Measurements from ENCODE around the gene NSUN6. TPM values are rescaled to one million over a fixed set of nuclear protein-coding genes. Genes with fewer than 3 reads are reported as not detected.

Gene NSUN6, protein sequence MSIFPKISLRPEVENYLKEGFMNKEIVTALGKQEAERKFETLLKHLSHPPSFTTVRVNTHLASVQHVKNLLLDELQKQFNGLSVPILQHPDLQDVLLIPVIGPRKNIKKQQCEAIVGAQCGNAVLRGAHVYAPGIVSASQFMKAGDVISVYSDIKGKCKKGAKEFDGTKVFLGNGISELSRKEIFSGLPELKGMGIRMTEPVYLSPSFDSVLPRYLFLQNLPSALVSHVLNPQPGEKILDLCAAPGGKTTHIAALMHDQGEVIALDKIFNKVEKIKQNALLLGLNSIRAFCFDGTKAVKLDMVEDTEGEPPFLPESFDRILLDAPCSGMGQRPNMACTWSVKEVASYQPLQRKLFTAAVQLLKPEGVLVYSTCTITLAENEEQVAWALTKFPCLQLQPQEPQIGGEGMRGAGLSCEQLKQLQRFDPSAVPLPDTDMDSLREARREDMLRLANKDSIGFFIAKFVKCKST
- total RNA-seq, result 4.7 and 6.8 TPM in 2 replicates

DNA sequence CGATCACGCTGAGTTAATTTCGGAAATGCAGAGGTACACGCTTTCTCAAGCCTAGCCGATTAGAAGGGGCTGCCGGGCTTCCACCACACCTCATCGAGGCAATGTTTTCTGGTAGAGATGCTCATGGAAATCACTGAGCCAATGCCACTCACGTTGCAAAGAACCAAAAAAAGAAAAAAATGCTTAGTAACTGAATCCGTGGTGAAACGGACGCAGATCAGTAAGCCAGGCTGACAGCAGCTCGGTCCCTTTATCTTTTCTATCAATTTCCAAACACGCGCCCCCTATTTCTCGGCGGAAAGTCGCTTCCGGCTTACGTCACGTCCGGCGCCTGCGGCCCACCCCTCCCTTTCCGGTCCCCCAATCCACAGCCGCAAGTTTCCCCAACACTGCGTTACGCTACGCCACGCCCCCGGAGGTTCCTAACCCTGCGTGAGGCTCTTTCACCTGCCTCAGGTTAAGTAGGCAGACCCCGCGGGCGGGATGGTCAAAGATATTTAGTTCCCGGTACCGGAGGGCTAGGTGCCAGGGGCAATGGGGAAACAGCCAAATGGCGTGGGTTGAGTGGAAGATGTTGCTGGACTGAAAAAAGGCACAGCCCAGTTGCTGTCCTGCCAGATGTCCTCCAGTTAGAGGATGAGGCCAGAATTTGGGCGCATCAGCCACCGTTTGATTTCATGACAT is at the start of gene NSUN6:
NSUN6 (minus strand) TSS at position 264 of the 684 bp plus-strand sequence. CDS start 384 bp downstream, outside the sequence.
- TF ChIP-seq, protein P1, sequence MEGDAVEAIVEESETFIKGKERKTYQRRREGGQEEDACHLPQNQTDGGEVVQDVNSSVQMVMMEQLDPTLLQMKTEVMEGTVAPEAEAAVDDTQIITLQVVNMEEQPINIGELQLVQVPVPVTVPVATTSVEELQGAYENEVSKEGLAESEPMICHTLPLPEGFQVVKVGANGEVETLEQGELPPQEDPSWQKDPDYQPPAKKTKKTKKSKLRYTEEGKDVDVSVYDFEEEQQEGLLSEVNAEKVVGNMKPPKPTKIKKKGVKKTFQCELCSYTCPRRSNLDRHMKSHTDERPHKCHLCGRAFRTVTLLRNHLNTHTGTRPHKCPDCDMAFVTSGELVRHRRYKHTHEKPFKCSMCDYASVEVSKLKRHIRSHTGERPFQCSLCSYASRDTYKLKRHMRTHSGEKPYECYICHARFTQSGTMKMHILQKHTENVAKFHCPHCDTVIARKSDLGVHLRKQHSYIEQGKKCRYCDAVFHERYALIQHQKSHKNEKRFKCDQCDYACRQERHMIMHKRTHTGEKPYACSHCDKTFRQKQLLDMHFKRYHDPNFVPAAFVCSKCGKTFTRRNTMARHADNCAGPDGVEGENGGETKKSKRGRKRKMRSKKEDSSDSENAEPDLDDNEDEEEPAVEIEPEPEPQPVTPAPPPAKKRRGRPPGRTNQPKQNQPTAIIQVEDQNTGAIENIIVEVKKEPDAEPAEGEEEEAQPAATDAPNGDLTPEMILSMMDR (IDR thresholded peaks at IDR 0.05; ENCODE audit: extremely low read depth, low read depth, low read length), result no peak
- Histone ChIP-seq H2AFZ (ENCODE audit: low read length) (peak within 1 kb of the TSS; percentile 92), H3K79me2 (ENCODE audit: insufficient read depth, low read length) (peaks cover 23% of the 10 kb centered on the region), H4K20me1 (ENCODE audit: insufficient read depth, low read length) (no peaks in the 10 kb centered on the region), H3K4me1 (ENCODE audit: insufficient read depth, low read length) (peaks cover 13% of the 10 kb centered on the region), H3K9me3 (ENCODE audit: low read depth, low read length) (no peaks in the 10 kb centered on the region), H3K36me3 (ENCODE audit: insufficient read depth, low read length) (no peaks in the 10 kb centered on the region), H3K4me3 (ENCODE audit: insufficient read depth, low read length) (peak within 1 kb of the TSS; percentile 84), H3K4me2 (ENCODE audit: insufficient read depth, low read length) (peak within 1 kb of the TSS; percentile 95), H3K27ac (ENCODE audit: low read depth, low read length) (peak within 1 kb of the TSS; percentile 80), H3K27me3 (ENCODE audit: insufficient read depth, low read length) (no peaks in the 10 kb centered on the region)
- peak; percentile 84 for DNase-seq (ENCODE audit: insufficient read length, low spot score, missing footprints)

DNA sequence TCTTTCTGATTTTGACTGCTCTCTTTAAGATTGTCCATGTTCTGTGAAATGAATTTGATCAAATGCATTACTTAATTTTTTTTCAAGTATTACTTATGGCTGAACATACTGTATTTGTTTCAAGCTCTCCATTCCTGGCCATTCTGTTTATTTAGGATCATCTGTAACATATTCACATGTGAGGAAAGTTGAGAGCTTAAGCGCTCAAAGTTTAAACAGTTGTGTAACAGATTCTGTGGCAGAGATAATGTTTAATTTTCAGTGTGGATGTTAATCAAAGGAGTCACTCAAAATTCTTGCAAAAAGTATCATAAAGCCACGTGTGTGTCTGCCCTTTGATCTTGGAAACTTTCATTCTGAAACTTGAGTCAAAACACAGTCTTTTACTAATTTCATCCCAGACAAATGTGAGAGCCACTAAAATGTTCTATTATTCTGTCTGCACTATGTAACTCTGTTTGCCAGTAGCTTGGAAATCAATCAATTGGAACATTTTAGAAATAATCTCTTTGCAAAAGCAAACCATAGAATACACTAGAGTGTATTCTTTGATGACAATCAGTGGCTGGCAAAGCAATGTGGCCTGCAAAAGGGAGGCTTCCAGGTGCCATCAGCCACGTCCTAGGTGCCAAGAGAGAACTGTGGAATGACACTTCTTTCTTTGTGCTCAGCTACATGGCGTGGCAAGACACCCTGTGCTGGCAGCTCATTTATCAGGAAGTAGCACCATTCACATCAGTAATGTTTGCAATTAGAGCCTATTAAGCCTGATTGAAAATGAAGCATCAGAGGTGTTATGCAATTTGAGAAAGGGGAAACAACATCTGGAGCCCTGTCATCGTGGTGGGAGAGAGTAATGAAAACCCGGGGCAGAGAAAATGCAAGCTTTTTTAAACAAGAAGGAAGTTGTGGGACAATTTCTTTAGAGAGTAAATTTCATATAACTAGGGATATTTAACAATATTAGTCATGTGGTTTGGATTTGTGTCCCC is 48.8 kb upstream of the NSUN6 start:
- Histone ChIP-seq H3K27me3 (ENCODE audit: insufficient read depth, low read length) (no peaks in the 10 kb centered on the region), H3K4me1 (ENCODE audit: insufficient read depth, low read length) (no peaks in the 10 kb centered on the region), H3K9me3 (ENCODE audit: low read depth, low read length) (peaks cover 3% of the 10 kb centered on the region), H3K27ac (ENCODE audit: low read depth, low read length) (no peak overlapping the region), H3K4me3 (ENCODE audit: insufficient read depth, low read length) (no peak overlapping the region), H3K79me2 (ENCODE audit: insufficient read depth, low read length) (no peaks in the 10 kb centered on the region), H3K4me2 (ENCODE audit: insufficient read depth, low read length) (no peak overlapping the region), H4K20me1 (ENCODE audit: insufficient read depth, low read length) (no peaks in the 10 kb centered on the region), H3K36me3 (ENCODE audit: insufficient read depth, low read length) (no peaks in the 10 kb centered on the region), H2AFZ (ENCODE audit: low read length) (no peak overlapping the region)
- TF ChIP-seq, protein P1 (IDR thresholded peaks at IDR 0.05; ENCODE audit: extremely low read depth, low read depth, low read length), result no peak
- DNase-seq (ENCODE audit: insufficient read length, low spot score, missing footprints), result no peak

DNA sequence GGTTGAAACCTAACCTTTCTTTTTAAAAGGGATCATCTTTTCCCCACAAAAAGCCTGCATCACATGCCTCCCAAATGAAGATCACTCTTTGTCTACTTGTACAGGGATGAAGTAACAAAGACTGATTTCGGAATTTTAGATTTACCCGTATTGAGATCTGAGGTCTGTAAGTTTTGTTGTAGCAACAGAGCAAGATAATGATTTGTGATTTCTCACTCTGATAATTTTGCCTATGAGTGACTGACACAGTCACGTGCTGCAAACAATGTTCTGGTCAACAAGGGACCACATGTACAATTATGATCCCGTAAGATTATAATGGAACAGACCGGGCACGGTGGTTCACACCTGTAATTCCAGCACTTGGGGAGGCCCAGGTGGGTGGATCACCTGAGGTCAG is 39.2 kb upstream of the NSUN6 start:
- H3K4me3 ChIP-seq (ENCODE audit: insufficient read depth, low read length), result no peak overlapping the region
- H3K4me2 ChIP-seq (ENCODE audit: insufficient read depth, low read length), result no peak overlapping the region
- TF ChIP-seq, protein P1 (IDR thresholded peaks at IDR 0.05; ENCODE audit: extremely low read depth, low read depth, low read length), result no peak
- no peak overlapping the region for H3K27ac ChIP-seq (ENCODE audit: low read depth, low read length)
- no peak overlapping the region for H2AFZ ChIP-seq (ENCODE audit: low read length)
- H4K20me1 ChIP-seq (ENCODE audit: insufficient read depth, low read length), result no peaks in the 10 kb centered on the region
- H3K36me3 ChIP-seq (ENCODE audit: insufficient read depth, low read length), result no peaks in the 10 kb centered on the region
- H3K79me2 ChIP-seq (ENCODE audit: insufficient read depth, low read length), result no peaks in the 10 kb centered on the region
- no peaks in the 10 kb centered on the region for H3K9me3 ChIP-seq (ENCODE audit: low read depth, low read length)
- no peak for DNase-seq (ENCODE audit: insufficient read length, low spot score, missing footprints)
- no peaks in the 10 kb centered on the region for H3K27me3 ChIP-seq (ENCODE audit: insufficient read depth, low read length)
- no peaks in the 10 kb centered on the region for H3K4me1 ChIP-seq (ENCODE audit: insufficient read depth, low read length)

Data from osteoblast (primary cell).